Tibial nerve (tissue), 4 donors: ENCODE data around the gene DAAM2. TPM values are rescaled to one million over a fixed set of nuclear protein-coding genes. Genes with fewer than 3 reads are reported as not detected.

Experiments used
- DNase-seq, 2 donors: peaks; one replicate each; pipeline ENCODE4 v3.0.0-alpha.2; 2019; ENCODE audit warnings: low spot score in 2 of 2
- H3K27ac ChIP-seq, 4 donors: fragments of 200-600 bp; sonication (generic) in 3 of 4; one replicate each; pipeline ENCODE4 v1.5.1; 2017 to 2019; ENCODE audit warnings: mild to moderate bottlenecking in 1 of 4
- H3K27me3 ChIP-seq, 2 donors: fragments of 200-600 bp; sonication (generic) in 1 of 2; one replicate each; pipeline versions ENCODE4 v1.5.1 to v1.6.0; 2017 to 2019
- H3K36me3 ChIP-seq, 3 donors: fragments of 200-600 bp; sonication (generic); one replicate each; pipeline ENCODE4 v1.5.1; 2018 to 2019
- H3K4me1 ChIP-seq, 4 donors: fragments of 200-600 bp; sonication (generic) in 3 of 4; one replicate each; pipeline ENCODE4 v1.5.1; 2017 to 2019
- H3K4me3 ChIP-seq, 4 donors: fragments of 200-600 bp; sonication (generic) in 3 of 4; one replicate each; pipeline ENCODE4 v1.5.1; 2017 to 2019; ENCODE audit warnings: mild to moderate bottlenecking in 1 of 4, moderate library complexity in 1 of 4
- H3K9me3 ChIP-seq, 4 donors: fragments of 200-600 bp; sonication (generic) in 3 of 4; one replicate each; pipeline ENCODE4 v1.5.1; 2017 to 2019
- CTCF ChIP-seq, 5 experiments: fragments of 200-600 bp in 3 of 5; fragments of 450-650 bp in 2 of 5; sonication (generic) in 3 of 5; IDR thresholded peaks; one replicate each; pipeline ENCODE4 v1.5.1; 2016 to 2019; ENCODE audit warnings: antibody characterized with exemption in 5 of 5, mild to moderate bottlenecking in 3 of 5, moderate library complexity in 2 of 5
- EP300 ChIP-seq, 2 donors: sonication (generic); formaldehyde crosslinking; IDR thresholded peaks; one replicate each; pipeline ENCODE4 v1.6.1; 2017; ENCODE audit warnings: antibody characterized with exemption in 2 of 2, mild to moderate bottlenecking in 1 of 2
- POLR2A ChIP-seq, 2 donors: fragments of 450-650 bp; IDR thresholded peaks; one replicate each; pipeline ENCODE4 v1.6.1; 2017; ENCODE audit warnings: antibody characterized with exemption in 2 of 2, mild to moderate bottlenecking in 2 of 2, moderate library complexity in 2 of 2
- WGBS, 2 donors: methylation state at CpG; one replicate each; pipeline ENCODE4 v1.1.5; 2018; 5-methylcytosine and 5-hydroxymethylcytosine counted together
- total RNA-seq, 4 donors: library from RNA; depleted of rRNA; stranded (reverse); fragments of >200 nt; gene quantifications; one replicate each; pipeline ENCODE4 v1.1.0, GENCODE V29; 2016

DAAM2 gene
- total RNA-seq, 4 donors from 2014 or later: 73.9 to 133 (median 93.3) TPM

DNA sequence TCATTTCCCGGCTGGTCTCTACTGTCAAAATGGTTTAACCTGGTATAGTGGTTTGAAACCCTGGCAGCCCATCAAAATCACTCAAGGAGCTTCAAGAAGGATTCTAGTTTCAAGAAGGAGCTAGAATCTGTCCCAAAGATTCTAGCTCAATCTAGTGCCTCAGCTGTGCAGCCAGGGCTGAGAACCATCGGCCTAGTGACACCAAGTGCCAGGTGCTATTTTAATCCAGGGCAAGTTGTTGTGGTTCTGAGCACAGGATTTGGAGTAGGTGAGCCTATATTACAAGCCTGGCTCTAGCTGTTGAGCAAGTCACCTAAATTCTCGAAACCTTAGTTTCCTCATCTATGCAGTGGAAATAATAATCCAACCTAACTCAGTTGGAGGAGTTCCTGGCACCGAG lies 138.4 kb downstream of the DAAM2 start:
- no peaks in the 10 kb centered on the region for H3K9me3 ChIP-seq
- H3K27me3 ChIP-seq: no peaks in the 10 kb centered on the region
- peaks cover 0 to 16% (median 1%) of the 10 kb centered on the region in 3 donors for H3K36me3 ChIP-seq
- no peak for DNase-seq
- no peak overlapping the region for H3K4me3 ChIP-seq
- peak overlapping the region in 2 of 4 donors; percentile 92 to 97 for H3K27ac ChIP-seq
- WGBS, 2 donors: 81 to 89% methylated on average over 4 of the region's 4 CpGs
- no peak for TF ChIP-seq CTCF (IDR thresholded peaks at IDR 0.05)
- no peak for TF ChIP-seq EP300 (IDR thresholded peaks at IDR 0.05)
- no peak for TF ChIP-seq POLR2A (IDR thresholded peaks at IDR 0.05)
- peaks cover 0 to 77% (median 34%) of the 10 kb centered on the region in 4 donors for H3K4me1 ChIP-seq

DNA sequence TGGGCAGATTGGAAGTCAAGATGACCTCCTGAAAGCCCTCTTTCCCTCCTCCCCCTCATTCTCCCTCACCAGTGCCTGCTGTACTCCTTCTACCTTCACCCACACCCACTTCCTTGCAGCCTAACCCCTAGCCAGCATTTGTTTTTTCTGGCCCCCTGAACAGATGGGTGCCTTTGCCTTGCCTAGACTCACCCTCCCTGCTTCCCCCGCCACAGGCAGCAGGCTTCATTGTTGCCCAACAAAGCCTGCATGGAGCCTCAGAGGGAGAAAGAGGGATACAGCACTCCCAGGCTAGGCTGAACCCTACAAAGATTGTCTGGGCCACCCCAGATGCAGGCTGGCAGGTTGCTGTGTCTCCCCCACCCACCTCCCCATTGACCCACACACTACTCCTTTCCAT lies 139.4 kb downstream of the DAAM2 start:
- Histone ChIP-seq H3K4me3 (peak overlapping the region in 1 of 4 donors; percentile 94), H3K9me3 (no peaks in the 10 kb centered on the region), H3K27ac (peak overlapping the region; percentile 31 to 97 (median 66)), H3K36me3 (peaks cover 0 to 7% (median 0%) of the 10 kb centered on the region in 3 donors), H3K27me3 (no peaks in the 10 kb centered on the region), H3K4me1 (peaks cover 0 to 79% (median 36%) of the 10 kb centered on the region in 4 donors)
- 50 to 80% methylated on average over 1 of the region's 1 CpG for WGBS, 2 donors
- TF ChIP-seq POLR2A (IDR thresholded peaks at IDR 0.05): no peak
- TF ChIP-seq EP300 (IDR thresholded peaks at IDR 0.05): no peak
- no peak for TF ChIP-seq CTCF (IDR thresholded peaks at IDR 0.05)
- DNase-seq: no peak

DNA sequence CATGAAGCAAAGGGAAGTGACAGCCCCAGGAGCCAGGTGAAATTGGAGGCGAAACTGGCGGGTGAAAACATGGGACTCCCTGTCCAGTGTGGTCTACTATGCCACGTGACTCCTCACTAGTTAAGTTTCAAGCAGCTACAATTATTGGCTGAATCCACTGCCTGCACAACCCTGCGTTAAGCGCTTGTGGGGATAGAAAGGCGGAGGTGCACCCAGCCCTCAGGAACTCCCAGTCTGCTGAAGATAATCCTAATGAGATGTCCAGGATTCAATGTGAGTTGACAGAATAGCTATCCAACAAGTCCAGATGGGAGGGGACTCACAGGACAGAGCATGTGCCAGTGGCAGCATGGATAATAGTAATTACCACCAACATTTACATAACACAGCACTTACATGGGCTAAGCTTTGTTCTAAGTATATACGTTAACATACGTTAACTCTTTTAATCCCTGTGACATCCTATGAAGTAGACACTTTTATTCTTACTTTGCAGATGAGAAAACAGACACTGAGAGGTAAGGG lies 140.3 kb downstream of the DAAM2 start:
- Histone ChIP-seq H3K36me3 (no peaks in the 10 kb centered on the region), H3K9me3 (no peaks in the 10 kb centered on the region), H3K4me3 (peak overlapping the region in 3 of 4 donors; percentile 54 to 94 (median 72)), H3K27me3 (no peaks in the 10 kb centered on the region), H3K27ac (peak overlapping the region; percentile 77 to 97 (median 88)), H3K4me1 (peaks cover 0 to 70% (median 29%) of the 10 kb centered on the region in 4 donors)
- WGBS, 2 donors: 72 to 73% methylated on average over 8 of the region's 8 CpGs
- no peak for DNase-seq
- no peak for TF ChIP-seq POLR2A (IDR thresholded peaks at IDR 0.05)
- TF ChIP-seq EP300 (IDR thresholded peaks at IDR 0.05): no peak
- TF ChIP-seq CTCF (IDR thresholded peaks at IDR 0.05): no peak

DNA sequence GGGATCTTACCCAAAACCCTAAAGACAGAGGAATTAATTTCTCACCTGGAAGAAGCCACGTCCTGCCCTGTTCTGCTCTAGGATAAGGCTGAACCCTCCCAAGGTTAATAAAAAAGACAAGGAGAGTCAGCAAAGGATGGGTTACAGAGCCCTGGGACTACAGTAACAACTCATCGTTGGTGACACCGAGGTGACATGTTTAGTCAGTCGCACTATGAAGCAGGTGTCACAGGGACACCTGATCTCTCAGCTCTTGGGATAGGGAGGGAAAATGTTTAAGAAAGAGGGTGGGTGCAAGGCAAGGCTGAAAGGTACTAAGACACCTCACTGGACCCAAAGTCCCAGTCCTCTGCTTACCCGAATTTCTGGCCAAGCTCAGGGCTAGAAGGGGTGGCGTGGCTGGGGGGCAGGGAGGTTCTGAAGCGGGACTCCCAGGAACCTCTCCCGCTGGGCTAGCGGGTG lies 141.5 kb downstream of the DAAM2 start:
- H3K27ac ChIP-seq: peak overlapping the region; percentile 77 to 97 (median 88)
- H3K36me3 ChIP-seq: no peaks in the 10 kb centered on the region
- DNase-seq: no peak
- TF ChIP-seq EP300 (IDR thresholded peaks at IDR 0.05) (no peak), POLR2A (IDR thresholded peaks at IDR 0.05) (no peak), CTCF (IDR thresholded peaks at IDR 0.05) (no peak)
- H3K4me3 ChIP-seq: peak overlapping the region; percentile 54 to 94 (median 68)
- peaks cover 0 to 58% (median 26%) of the 10 kb centered on the region in 4 donors for H3K4me1 ChIP-seq
- WGBS, 2 donors: 17 to 20% methylated on average over 8 to 9 of the region's 9 CpGs
- H3K27me3 ChIP-seq: no peaks in the 10 kb centered on the region
- no peaks in the 10 kb centered on the region for H3K9me3 ChIP-seq

DNA sequence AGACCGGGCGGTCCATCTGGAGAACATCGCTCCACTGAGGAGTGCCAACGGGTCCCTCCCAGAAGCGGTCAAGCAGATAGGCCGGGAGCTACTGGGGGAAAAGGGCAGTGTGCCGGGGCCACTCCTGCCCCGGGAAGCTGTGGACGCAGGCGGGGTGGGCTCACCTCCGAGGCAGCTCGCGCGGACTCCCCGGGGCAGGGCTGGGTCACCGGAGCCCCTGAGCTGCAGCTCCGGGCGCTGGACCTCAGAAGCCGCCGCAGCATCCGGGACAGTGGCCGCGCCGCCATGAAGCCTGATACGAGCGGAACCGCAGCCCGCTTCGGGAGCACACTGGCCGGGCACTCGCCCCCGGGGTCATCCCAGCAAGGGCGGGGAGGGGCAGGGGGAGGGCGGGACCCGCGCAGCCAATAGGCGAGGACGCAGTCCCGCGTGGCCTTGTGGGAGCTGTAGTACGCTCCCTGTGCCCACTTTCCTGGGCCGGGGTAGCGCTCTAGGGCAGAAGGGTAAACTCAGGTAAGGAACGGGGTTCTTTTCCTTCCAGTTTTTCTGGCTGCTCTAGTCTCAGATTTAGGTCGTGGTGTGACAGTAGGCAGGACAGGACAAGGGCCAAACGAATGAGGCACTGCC lies 142.1 kb downstream of the DAAM2 start, which contains the start of gene MOCS1:
TSS of gene MOCS1 (minus strand) at position 332 of the 627 bp plus-strand sequence. CDS start at position 287, 45 bp downstream.
- TF ChIP-seq EP300 (IDR thresholded peaks at IDR 0.05) (peak; percentile 41 to 93), POLR2A (IDR thresholded peaks at IDR 0.05) (peak in 1 of 2 donors; percentile 82), CTCF (IDR thresholded peaks at IDR 0.05) (no peak)
- peak; percentile 80 to 82 for DNase-seq
- Histone ChIP-seq H3K4me3 (peak within 1 kb of the TSS; percentile 54 to 94 (median 68)), H3K9me3 (no peaks in the 10 kb centered on the region), H3K27ac (peak within 1 kb of the TSS; percentile 77 to 97 (median 88)), H3K27me3 (no peaks in the 10 kb centered on the region), H3K36me3 (no peaks in the 10 kb centered on the region), H3K4me1 (peaks cover 0 to 57% (median 26%) of the 10 kb centered on the region in 4 donors)
- WGBS, 2 donors: 1 to 7% methylated on average over 14 to 46 of the region's 46 CpGs
